Karpas-422 (cell line): Measurements from ENCODE around the gene NNT. TPM values are rescaled to one million over a fixed set of nuclear protein-coding genes. Genes with fewer than 3 reads are reported as not detected.

Source experiments
- DNase-seq: peaks from one replicate; pipeline ENCODE4 v3.0.0-alpha.2; 2015
- H2AFZ ChIP-seq: fragments of 200-600 bp; sonication (generic); 2 replicates; pipeline ENCODE4 v1.6.1; 2014; ENCODE audit warnings: antibody characterized with exemption, low read length, mixed read lengths
- H3K27ac ChIP-seq: fragments of 200-600 bp; sonication (generic); 2 replicates; pipeline ENCODE4 v1.5.1; 2014; ENCODE audit warnings: mild to moderate bottlenecking, low read length, moderate library complexity
- H3K27me3 ChIP-seq: fragments of 200-600 bp; sonication (generic); 2 replicates; pipeline ENCODE4 v1.6.1; 2014; ENCODE audit warnings: low read length, mixed read lengths
- H3K36me3 ChIP-seq: fragments of 200-600 bp; sonication (generic); 2 replicates; pipeline ENCODE4 v1.6.1; 2014; ENCODE audit warnings: low read length, mixed read lengths; ENCODE audit not compliant: insufficient read depth
- H3K4me1 ChIP-seq: fragments of 200-600 bp; sonication (generic); 2 replicates; pipeline ENCODE4 v1.6.1; 2014; ENCODE audit warnings: mild to moderate bottlenecking, low read length, mixed read lengths
- H3K4me2 ChIP-seq: fragments of 200-600 bp; sonication (generic); 2 replicates; pipeline ENCODE4 v1.6.1; 2014; ENCODE audit warnings: low read length, low read depth, mild to moderate bottlenecking; ENCODE audit not compliant: poor library complexity, severe bottlenecking
- H3K4me3 ChIP-seq: fragments of 200-600 bp; sonication (generic); 2 replicates; pipeline ENCODE4 v1.5.1; 2014; ENCODE audit warnings: mild to moderate bottlenecking, antibody characterized with exemption, low read length, mixed read lengths
- H3K79me2 ChIP-seq: fragments of 200-600 bp; sonication (generic); 2 replicates; pipeline ENCODE4 v1.6.1; 2014; ENCODE audit warnings: mild to moderate bottlenecking, low read length, mixed read lengths
- H3K9ac ChIP-seq: fragments of 200-600 bp; sonication (generic); 2 replicates; pipeline ENCODE4 v1.6.0; 2014; ENCODE audit warnings: low read length
- H3K9me2 ChIP-seq: fragments of 200-600 bp; sonication (generic), shearing (Covaris generic); replicated peaks from 2 replicates; pipeline ENCODE4 v1.6.0; 2014; ENCODE audit warnings: mild to moderate bottlenecking, low read length, moderate library complexity; ENCODE audit not compliant: insufficient read depth
- H3K9me3 ChIP-seq: fragments of 300-700, 200-600 bp; sonication (generic); 2 replicates; pipeline ENCODE4 v1.6.1; 2014; ENCODE audit warnings: low read length, mixed read lengths
- H4K20me1 ChIP-seq: fragments of 200-600 bp; sonication (generic); 2 replicates; pipeline ENCODE4 v1.6.1; 2014; ENCODE audit warnings: mild to moderate bottlenecking, antibody characterized with exemption, low read length, low read depth; ENCODE audit not compliant: insufficient read depth
- total RNA-seq: library from RNA; depleted of rRNA; stranded (reverse); fragments of >200 nt; shearing (Covaris generic); gene quantifications from 2 replicates; pipeline ENCODE4 v1.2.3, GENCODE V29; 2014; ENCODE audit warnings: low replicate concordance

The NNT gene
- total RNA-seq, 1 experiment from 2014 or later = 96.9 TPM

- Histone ChIP-seq H3K4me3 (no peak overlapping the region), H3K79me2 (peaks cover 36% of the 10 kb centered on the region), H4K20me1 (no peaks in the 10 kb centered on the region), H3K9ac (no peak overlapping the region), H3K4me1 (no peaks in the 10 kb centered on the region), H3K27ac (no peak overlapping the region), H2AFZ (no peak overlapping the region), H3K27me3 (no peaks in the 10 kb centered on the region), H3K9me3 (no peaks in the 10 kb centered on the region), H3K4me2 (no peak overlapping the region), H3K9me2 (no peaks in the 10 kb centered on the region), H3K36me3 (peaks cover 62% of the 10 kb centered on the region; the same call in 1 of the 2 replicates)
- DNase-seq = no peak
Observed at GRCh38 chr5:43622074-43622473, 19.1 kb downstream of the NNT start.

GRCh38 chr5:43623048-43623680 is 20.2 kb downstream of the NNT start:
- no peak overlapping the region for H3K4me3 ChIP-seq
- no peaks in the 10 kb centered on the region for H3K27me3 ChIP-seq

DNA sequence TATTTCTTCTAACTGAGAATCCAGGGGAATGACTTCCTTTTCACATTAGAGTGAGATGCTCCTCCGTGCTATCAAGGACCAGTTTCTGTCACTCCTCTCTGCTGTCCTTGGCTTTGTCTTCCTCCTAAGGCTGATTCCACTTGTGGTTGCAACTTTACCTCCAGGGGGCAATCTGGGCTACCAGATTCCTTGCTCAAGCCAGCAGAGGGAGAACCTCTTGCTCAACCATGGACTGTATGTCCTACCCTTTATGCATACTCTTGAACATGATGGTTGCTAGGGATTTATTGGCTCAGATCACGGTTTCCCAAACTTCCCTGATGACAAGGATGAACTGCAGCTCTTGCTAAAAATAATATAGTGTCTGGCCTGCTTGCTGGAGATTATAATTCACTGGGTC is 24.0 kb downstream of the NNT start:
- H3K4me2 ChIP-seq = no peak overlapping the region
- H3K9me2 ChIP-seq = no peaks in the 10 kb centered on the region
- peaks cover 54% of the 10 kb centered on the region for H3K36me3 ChIP-seq
- H3K9me3 ChIP-seq = no peaks in the 10 kb centered on the region
- H3K79me2 ChIP-seq = peaks cover 54% of the 10 kb centered on the region
- no peak overlapping the region for H3K27ac ChIP-seq
- H4K20me1 ChIP-seq = no peaks in the 10 kb centered on the region
- no peak overlapping the region for H3K4me3 ChIP-seq
- no peaks in the 10 kb centered on the region; the same call in 1 of the 2 replicates for H3K4me1 ChIP-seq
- DNase-seq = peak; percentile 65
- H2AFZ ChIP-seq = no peak overlapping the region
- H3K27me3 ChIP-seq = no peaks in the 10 kb centered on the region
- H3K9ac ChIP-seq = no peak overlapping the region

More at GRCh38 chr5:43623048-43623680, 20.2 kb downstream of the NNT start:
- no peak for DNase-seq
- no peak overlapping the region for H3K9ac ChIP-seq
- no peaks in the 10 kb centered on the region for H3K9me2 ChIP-seq
- no peaks in the 10 kb centered on the region for H3K4me1 ChIP-seq
- H3K27ac ChIP-seq = no peak overlapping the region
- H3K79me2 ChIP-seq = peaks cover 35% of the 10 kb centered on the region
- no peak overlapping the region for H3K4me2 ChIP-seq
- peaks cover 56% of the 10 kb centered on the region for H3K36me3 ChIP-seq
- no peaks in the 10 kb centered on the region for H4K20me1 ChIP-seq
- no peak overlapping the region for H2AFZ ChIP-seq
- H3K9me3 ChIP-seq = no peaks in the 10 kb centered on the region

DNA sequence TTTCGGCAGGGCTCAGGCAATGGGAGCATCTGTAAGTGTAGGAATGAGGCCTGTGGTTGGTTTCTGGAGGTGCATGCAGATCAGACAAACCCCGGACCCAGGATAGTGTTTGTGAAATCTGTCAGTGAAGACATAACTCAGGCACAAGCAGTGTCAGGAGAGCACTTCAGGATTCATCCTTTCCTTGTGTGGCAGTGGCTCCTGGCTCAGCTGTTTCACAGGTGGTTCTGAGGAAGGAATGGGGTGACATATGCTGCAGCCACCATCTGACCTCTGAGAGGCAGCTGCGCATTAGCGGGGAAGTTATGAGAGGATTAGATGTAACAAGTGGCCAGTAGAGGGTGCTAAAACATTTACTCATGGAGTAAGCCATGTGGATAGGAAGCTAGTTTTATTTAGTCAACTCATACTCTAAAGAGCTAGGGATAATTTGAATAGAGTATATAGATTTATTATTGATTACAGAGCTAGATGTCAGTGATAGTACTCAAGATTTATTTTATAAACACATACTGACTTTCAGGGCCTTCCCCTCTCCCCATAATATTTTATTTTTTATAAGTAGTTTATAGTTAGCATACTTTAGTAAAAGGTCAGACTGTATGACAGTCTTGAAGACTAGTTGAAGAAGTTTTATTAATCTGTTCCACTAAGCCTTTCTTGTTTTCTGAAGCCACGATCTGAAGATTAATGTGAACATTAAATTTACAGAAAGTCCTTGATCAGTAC is 28.4 kb downstream of the NNT start:
- Histone ChIP-seq H2AFZ (no peak overlapping the region), H3K9me3 (no peaks in the 10 kb centered on the region)

DNA sequence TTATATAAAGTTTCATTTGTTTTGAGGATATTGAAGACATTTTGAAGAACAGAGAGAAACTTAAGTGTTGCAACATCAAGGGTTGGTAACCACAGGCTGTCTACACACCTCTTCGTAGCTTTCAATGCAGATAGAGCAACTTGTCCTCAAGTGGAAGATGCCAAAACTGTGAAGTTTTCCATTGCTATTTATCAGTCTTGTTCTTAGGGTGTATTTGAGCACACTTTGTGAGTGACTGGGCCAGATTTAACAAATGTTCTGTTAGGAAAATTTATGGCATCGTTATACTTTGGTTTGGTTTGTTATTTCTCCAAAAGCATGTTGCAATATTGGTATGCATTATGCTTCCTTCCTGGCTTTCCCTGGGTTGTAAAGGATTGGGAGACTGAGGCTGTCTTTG is 31.6 kb downstream of the NNT start:
- no peak overlapping the region for H3K27ac ChIP-seq
- peaks cover 58% of the 10 kb centered on the region for H3K36me3 ChIP-seq
- no peak overlapping the region for H3K4me3 ChIP-seq
- H3K4me2 ChIP-seq = no peak overlapping the region
- no peaks in the 10 kb centered on the region for H4K20me1 ChIP-seq
- H3K9me2 ChIP-seq = no peaks in the 10 kb centered on the region
- H3K79me2 ChIP-seq = peaks cover 94% of the 10 kb centered on the region
- no peak for DNase-seq
- H3K4me1 ChIP-seq = peaks cover 22% of the 10 kb centered on the region
- no peaks in the 10 kb centered on the region for H3K9me3 ChIP-seq
- H3K9ac ChIP-seq = no peak overlapping the region
- H3K27me3 ChIP-seq = no peaks in the 10 kb centered on the region
- no peak overlapping the region for H2AFZ ChIP-seq

More for the DNA sequence above, 28.4 kb downstream of the NNT start:
- Histone ChIP-seq H3K4me3 (no peak overlapping the region), H3K79me2 (peaks cover 73% of the 10 kb centered on the region), H3K9ac (no peak overlapping the region), H3K27me3 (no peaks in the 10 kb centered on the region), H3K36me3 (peaks cover 60% of the 10 kb centered on the region), H3K4me1 (no peaks in the 10 kb centered on the region; the same call in 1 of the 2 replicates), H3K27ac (no peak overlapping the region), H3K9me2 (no peaks in the 10 kb centered on the region), H3K4me2 (no peak overlapping the region), H4K20me1 (no peaks in the 10 kb centered on the region)
- DNase-seq = peak; percentile 92

DNA sequence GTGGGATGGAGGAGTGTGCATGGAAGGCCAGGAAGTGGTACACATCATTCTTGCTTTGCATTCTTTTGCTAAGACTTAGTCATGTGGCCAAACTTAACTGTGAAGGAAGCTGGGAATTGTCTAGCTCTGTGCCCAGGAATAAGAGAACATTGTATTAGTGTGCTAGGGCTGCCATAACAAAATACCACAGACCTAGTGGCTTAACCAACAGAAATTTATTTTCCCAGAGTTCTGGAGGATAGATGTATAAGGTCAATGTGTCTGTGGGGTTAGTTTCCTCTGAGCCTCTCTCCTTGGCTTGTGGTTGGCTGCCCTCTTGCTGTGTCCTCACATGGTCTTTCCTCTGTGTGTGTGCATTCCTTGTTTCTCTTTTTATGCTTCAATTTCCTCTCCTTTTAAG is 32.4 kb downstream of the NNT start:
- no peaks in the 10 kb centered on the region for H3K9me3 ChIP-seq
- H3K79me2 ChIP-seq = peaks cover 94% of the 10 kb centered on the region
- no peak for DNase-seq
- no peaks in the 10 kb centered on the region for H4K20me1 ChIP-seq
- H3K4me3 ChIP-seq = no peak overlapping the region
- H3K9ac ChIP-seq = no peak overlapping the region
- no peaks in the 10 kb centered on the region for H3K27me3 ChIP-seq
- H3K4me1 ChIP-seq = peaks cover 22% of the 10 kb centered on the region
- no peak overlapping the region for H3K4me2 ChIP-seq
- H3K27ac ChIP-seq = no peak overlapping the region
- H3K9me2 ChIP-seq = no peaks in the 10 kb centered on the region
- peaks cover 58% of the 10 kb centered on the region for H3K36me3 ChIP-seq
- H2AFZ ChIP-seq = no peak overlapping the region

DNA sequence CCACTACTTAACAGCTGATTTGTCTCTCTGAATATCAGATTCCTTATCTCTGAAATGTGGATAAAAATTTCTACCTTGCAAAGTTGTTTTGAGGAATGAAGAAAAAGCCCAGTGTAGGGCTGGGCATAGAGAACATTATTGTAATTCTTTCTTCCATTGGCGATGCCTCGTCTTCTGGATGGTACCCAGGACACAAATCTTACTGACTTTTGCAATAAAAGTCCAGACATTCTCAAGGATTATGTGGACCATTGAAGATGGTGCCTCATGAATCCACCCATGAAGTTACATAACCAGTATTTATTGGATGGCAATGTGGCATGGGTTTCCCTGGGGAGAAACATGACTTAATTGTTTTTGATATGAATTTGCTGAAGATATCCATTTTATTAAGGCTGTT is 33.1 kb downstream of the NNT start:
- no peaks in the 10 kb centered on the region for H4K20me1 ChIP-seq
- no peak for DNase-seq

DNA sequence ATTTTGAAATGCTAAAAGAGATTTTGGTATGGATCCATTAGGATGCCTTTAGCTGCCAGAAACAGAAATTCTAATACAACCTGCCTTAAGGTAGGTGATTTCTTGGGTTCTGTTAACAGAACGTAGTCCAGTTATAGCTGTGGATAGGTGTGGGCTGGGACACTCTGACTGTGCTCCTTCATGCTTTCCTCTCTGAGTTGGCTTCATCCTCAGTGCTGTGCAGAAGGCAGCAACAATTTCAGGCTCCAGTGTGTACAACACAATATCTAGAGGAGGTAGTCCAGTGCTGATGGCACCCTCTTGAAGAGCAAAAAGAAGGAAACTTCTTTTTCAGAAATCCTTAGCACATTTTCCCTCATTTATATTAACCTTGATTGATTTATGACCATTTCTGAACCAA is 34.4 kb downstream of the NNT start:
- Histone ChIP-seq H4K20me1 (no peaks in the 10 kb centered on the region), H2AFZ (no peak overlapping the region), H3K36me3 (peaks cover 44% of the 10 kb centered on the region), H3K4me2 (no peak overlapping the region), H3K4me3 (no peak overlapping the region), H3K4me1 (peaks cover 22% of the 10 kb centered on the region), H3K27ac (no peak overlapping the region), H3K9me3 (no peaks in the 10 kb centered on the region), H3K9me2 (no peaks in the 10 kb centered on the region), H3K27me3 (no peaks in the 10 kb centered on the region), H3K9ac (no peak overlapping the region), H3K79me2 (peaks cover 90% of the 10 kb centered on the region)
- no peak for DNase-seq

More for the DNA sequence above, 33.1 kb downstream of the NNT start:
- no peak overlapping the region for H3K4me2 ChIP-seq
- H3K9me2 ChIP-seq = no peaks in the 10 kb centered on the region
- H3K79me2 ChIP-seq = peaks cover 91% of the 10 kb centered on the region
- no peak overlapping the region for H3K4me3 ChIP-seq
- H3K27ac ChIP-seq = no peak overlapping the region
- no peaks in the 10 kb centered on the region for H3K9me3 ChIP-seq
- H3K27me3 ChIP-seq = no peaks in the 10 kb centered on the region
- H3K36me3 ChIP-seq = peaks cover 53% of the 10 kb centered on the region
- H3K4me1 ChIP-seq = peaks cover 22% of the 10 kb centered on the region
- no peak overlapping the region for H3K9ac ChIP-seq
- H2AFZ ChIP-seq = no peak overlapping the region
